Measurements from ENCODE around the gene AZU1.

DNA sequence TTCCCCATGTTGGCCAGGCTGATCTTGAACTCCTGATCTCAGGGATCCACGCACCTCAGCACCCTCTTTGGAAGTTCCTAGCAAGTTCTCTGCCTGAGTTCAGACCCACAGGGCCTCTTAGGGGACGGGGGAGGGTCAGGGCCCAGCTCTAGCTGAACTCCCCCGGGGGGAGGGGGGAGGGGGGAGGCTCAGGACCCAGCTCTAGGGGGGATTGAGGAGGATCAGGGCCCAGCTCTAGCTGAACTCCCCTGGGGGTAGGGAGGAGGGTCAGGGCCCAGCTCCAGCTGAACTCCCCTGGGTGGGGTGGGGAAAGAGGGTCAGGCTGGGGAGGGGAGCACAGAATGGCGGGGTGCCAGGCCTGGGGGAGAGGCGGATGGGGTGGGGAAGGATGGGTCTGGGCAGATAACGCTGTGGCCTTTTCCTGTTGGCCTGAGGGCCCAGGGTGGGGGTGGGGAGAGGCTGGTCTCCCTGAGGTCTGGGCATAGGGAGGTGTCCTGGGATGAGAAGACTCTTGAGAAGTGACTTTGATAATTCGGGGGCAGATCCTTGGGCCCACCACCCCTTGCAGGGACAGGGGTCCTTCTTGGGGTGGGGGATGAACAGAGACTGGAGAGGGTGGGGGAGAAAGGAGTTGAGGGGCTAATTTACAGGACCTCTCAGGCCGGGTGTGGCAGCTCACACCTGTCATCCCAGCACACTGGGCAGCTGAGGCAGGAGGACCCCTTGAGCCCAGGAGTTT, 35.9 kb upstream of the AZU1 start:
- TF ChIP-seq, protein P1, sequence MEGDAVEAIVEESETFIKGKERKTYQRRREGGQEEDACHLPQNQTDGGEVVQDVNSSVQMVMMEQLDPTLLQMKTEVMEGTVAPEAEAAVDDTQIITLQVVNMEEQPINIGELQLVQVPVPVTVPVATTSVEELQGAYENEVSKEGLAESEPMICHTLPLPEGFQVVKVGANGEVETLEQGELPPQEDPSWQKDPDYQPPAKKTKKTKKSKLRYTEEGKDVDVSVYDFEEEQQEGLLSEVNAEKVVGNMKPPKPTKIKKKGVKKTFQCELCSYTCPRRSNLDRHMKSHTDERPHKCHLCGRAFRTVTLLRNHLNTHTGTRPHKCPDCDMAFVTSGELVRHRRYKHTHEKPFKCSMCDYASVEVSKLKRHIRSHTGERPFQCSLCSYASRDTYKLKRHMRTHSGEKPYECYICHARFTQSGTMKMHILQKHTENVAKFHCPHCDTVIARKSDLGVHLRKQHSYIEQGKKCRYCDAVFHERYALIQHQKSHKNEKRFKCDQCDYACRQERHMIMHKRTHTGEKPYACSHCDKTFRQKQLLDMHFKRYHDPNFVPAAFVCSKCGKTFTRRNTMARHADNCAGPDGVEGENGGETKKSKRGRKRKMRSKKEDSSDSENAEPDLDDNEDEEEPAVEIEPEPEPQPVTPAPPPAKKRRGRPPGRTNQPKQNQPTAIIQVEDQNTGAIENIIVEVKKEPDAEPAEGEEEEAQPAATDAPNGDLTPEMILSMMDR (IDR thresholded peaks at IDR 0.05): no peak
- TF ChIP-seq POLR2A (IDR thresholded peaks at IDR 0.05): no peak

Measured in heart left ventricle (tissue), 13 donors.